ENCODE data around the gene THBS3.
"Not testable (repeated sequence)": the region's sequence is repeated elsewhere in the genome, so short reads cannot be mapped to it uniquely, and the experiment has no call there.

DNA sequence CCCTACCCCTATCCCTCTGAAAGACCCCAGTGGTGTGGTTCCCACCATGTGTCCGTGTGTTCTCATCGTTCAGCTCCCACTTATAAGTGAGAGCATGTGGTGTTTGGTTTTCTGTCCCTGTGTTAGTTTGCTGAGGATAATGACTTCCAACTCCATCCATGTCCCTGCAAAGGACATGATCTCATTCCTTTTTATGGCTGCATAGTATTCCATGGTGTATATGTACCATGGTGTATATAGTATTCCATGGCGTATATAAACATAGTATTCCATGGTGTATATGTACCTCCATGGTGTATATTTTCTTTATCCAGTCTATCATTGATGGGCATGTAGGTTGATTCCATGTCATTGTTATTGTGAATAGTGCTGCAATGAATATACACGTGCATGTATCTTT is 43.9 kb downstream of the THBS3 start:
- not testable (repeated sequence) for TF ChIP-seq RAD21 (CRISPR knock-in tag; IDR thresholded peaks at IDR 0.05); JUND (CRISPR knock-in tag; IDR thresholded peaks at IDR 0.05); ZZZ3 (CRISPR knock-in tag; IDR thresholded peaks at IDR 0.05; ENCODE audit: borderline replicate concordance); NR3C1 (CRISPR knock-in tag; IDR thresholded peaks at IDR 0.05); ZSCAN20 (CRISPR knock-in tag; IDR thresholded peaks at IDR 0.05; ENCODE audit: borderline replicate concordance); ESRRA (CRISPR knock-in tag; IDR thresholded peaks at IDR 0.05; ENCODE audit: low read depth)
- TF ChIP-seq, protein P1, sequence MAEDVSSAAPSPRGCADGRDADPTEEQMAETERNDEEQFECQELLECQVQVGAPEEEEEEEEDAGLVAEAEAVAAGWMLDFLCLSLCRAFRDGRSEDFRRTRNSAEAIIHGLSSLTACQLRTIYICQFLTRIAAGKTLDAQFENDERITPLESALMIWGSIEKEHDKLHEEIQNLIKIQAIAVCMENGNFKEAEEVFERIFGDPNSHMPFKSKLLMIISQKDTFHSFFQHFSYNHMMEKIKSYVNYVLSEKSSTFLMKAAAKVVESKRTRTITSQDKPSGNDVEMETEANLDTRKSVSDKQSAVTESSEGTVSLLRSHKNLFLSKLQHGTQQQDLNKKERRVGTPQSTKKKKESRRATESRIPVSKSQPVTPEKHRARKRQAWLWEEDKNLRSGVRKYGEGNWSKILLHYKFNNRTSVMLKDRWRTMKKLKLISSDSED (CRISPR knock-in tag; IDR thresholded peaks at IDR 0.05) = not testable (repeated sequence)
